Stimulated activated CD8-positive, alpha-beta memory T cell treated with anti-CD3 and anti-CD28 coated beads, Interleukin-7, amount 100 ng/mL, for 4 hours (primary cell): ENCODE data around the gene LGI2.
"Not testable (repeated sequence)": the region's sequence is repeated elsewhere in the genome, so short reads cannot be mapped to it uniquely, and the experiment has no call there.

Experiments
- DNase-seq, 2 donors: peaks; one replicate each; pipeline ENCODE4 v3.0.0-alpha.2; 2020; ENCODE audit warnings: low read depth in 2 of 2

The LGI2 gene

DNA sequence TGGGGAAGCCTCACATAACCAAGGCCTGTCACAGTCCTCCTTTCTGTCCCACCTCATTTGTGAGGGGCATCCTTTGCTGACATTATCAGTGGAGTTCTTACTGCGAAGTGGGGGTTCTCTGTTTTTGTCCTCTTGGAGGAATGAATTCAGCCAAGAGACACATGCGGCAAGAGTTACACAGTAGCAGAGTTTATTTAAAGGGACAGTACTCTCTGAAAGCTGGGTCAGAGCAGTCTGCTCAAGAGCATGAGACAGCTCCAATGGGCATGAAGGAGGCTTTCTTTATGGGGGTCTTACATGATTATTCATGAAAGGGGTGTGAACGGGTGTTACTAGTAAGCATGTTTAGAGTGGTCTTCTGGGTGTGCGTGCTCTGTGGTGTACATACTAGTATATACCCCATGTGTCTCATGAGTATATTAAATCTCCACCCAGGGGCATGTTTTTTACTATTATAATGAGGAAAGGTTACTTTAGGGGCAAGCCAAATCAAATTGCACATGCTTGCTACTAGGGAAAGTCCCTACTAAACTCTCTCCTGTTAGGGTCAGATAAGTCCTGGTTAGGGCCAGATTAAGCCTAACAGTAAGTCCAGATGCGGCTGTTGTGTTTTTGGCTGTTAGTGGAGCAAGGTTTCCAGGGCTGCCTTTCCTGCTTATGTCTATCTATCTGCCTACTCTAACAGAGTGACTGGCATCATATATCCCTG, 19.8 kb upstream of the LGI2 start:
- no peak for DNase-seq

DNA sequence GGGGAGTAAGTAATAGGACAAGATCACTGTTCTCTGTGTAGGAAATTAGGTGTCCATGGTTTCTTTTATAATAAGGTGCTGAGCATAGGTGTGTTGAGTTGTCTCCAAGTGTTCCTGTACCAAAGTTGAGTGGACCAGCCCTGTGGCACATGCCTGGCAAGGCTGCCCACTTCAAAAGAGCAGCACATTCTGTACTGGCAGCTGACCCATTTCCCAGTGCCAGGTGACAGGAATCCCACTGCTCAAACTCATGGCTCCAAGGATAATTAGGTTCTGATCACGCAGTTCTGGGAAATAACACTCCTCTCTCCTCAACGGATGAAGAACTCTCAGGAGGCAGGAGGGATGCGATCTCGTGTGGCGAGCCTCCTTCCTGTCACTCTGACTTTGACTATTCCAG, 12.8 kb upstream of the LGI2 start:
- no peak for DNase-seq

DNA sequence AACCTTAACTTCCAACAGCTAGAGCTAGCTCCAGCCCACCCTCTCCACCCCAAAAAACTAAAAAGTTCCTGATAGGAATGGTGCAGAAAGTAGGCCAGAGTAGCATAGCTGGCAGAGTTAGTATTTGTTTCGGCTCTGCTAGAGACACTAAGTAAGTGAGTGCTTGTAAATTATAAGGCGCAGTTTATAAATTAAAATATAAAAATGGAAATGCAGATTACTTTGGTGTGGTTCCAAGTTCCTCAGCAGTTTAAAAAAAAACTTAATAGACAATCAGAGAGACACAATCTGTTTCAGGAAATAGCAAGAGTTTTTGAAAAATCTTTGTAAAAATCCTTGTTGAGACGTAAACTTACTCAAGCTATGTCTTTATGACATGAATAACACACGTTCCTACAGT, 2.8 kb upstream of the LGI2 start:
- no peak for DNase-seq

DNA sequence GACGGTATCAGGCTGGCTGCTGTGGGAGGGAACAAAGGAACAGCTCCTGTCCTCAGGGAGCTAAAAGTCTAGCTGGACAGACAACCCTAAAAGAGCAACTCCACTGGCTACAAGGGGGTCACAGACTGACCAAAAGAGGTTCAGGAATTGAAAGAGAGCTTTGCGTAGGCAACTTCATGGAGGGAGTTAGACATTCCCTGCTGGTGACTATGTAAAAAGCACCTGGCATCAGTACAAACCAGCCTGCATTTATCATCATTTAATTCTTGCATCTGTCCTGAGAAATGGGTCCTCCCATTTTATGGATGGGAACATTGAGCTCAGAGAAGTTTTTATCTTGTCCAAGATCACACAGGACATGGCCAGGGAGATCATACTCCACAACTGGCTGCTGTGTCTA, 1.4 kb upstream of the LGI2 start:
- DNase-seq = no peak

DNA sequence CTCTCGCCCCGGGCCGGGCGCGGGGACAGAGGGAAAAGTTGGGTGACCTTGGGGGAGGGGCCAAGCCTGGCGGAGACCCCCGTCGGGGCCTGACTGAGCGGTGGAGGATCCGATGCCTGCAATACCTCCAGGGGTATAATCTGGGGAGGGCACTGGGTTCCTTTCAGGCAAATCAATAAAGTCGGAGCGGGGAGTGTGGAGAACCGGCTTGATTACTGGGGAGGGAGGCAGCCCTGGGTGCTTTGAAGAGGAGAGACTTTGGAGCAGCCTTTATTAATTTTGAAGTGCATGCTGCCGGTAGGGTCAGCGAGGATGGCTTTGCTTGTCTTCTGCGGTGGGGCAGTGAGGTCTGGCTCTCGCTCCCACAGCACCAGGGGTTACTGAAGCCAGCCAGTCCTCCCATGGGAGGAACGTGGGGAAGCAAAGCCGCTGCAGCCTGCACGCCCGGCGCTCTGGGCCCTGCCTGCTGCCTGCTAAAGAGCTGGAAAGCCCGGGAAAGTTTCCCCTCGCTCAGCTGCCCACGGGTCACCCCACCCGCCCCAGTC, 403 bp upstream of the LGI2 start:
- DNase-seq = no peak

DNA sequence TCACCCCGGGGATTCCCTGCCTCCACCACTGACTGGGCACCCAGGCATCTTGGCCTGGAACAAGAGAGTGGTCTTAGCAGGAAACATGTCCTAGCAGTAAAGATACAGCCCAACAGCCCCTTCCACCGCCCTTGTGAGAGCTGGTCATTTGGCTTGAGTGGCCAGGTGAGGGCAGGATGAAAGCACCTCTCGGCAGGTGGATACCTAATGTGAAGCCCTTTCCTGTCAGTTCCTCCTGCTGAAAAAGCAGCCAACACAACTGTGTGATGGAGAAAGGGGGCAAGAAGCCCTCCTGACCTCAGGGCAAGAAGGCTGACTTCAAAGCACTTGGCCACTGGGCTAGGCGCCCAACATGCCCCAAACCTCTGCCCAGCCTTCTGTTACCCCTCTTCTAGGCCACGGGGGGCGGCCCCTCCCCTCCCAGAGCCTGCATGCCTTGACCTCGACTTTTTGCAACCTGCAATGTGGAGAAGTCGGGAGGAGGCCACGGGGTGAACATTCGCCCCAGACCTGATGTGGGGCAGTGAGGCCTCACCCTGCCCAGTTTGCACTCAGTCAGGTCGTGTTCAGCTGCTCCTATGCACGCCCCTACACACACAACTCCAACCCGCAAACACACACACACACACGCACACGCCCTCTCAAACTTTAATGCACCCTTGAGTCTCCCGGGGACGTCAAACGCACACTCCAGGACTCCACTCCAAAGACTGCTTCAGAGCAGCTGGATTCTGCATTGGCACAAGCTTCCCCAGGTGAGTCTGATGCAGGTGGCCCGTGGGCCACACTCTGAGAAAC, 1.1 kb downstream of the LGI2 start:
- no peak for DNase-seq

DNA sequence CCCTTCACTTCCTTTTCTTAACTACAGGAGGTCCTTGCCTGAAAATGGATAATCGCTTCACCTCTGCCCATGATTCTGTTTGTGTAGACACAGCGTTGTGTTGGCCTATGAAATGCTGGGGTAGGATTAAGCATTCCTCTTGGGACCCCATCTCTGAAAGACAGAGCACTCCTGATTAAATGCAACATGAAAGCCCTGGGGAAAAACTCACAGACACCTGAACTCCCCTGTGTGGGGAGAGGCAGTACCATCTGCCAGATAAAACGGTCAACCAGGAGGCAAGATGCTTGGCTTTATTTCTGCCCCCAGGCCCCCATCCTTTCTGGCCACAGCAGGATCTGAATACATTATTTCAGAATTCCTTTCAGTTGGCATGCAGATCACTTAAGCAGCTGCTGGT, 1.9 kb downstream of the LGI2 start:
- no peak for DNase-seq

DNA sequence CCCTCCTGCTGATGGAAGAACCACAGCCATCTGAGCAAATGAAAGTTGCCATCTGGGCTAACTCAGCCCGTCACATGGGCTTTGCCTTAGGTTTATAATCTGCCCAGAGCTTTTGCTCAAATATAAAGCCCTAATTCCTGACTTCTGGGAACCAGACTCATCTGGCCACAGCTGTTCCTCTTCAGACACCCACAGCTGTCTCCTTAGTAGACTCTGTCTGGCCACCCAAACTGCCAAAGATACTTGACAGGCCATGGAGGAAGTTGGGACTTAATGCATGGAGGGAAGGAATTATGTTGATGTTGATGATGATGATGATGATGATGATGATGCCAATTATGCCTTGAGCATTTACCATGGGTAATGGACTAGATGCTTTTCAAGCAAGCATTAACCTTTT, 8.0 kb downstream of the LGI2 start:
- DNase-seq = no peak

DNA sequence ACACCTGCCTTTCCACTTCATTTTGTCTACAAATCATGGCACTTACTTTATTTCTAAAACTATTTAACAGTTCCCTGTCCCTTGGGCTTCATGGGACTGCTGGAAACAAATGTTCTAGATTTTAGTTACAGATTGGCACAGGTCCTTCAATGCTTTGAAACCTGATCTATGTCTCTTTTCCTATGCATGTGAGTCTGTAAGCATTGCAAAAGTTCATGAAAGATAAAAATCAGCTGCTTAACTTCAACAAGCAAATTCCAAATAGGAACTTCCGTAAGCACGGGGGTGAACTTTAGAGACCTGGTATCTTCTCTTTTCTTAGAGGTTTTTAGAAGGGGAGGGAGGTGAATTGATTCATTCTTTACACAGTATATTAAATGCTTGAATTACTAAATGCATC, 9.5 kb downstream of the LGI2 start:
- no peak for DNase-seq

DNA sequence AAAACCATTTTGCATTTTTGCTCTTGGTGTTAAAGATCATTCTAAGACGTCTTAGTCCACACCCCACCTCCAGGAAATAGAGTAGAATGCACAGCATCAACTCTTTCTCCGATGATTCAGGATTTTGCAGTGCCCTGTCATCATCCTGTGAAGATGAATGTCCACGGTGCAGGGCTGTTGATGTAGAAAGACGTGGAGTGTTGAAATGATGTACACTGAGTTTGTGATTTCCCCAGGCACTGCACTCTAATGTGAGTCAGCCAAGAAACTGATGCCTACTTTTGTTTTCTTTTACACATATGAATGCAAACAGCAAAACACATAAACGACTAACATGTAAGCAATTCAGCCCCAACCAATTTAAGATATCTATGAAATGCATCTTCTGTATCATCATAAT, 10.5 kb downstream of the LGI2 start:
- no peak for DNase-seq

DNA sequence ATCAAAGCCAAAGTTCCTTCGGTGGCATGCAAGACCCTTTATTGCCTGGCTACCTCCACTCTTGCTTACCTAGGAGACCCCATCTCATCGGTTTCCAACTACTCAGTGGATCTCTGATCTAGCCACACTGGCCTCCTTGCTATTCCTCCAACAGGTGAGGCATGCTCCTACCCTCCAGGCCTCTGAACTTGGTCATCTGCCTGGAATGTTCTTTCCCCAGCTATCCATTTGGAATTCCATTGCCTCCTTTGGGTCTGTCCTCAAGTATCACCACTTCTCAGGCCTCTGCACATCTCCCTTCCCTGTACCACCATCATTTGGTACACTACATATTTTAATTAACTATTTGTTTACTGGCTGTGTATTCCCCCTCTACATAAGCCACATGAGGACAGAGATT, 11.2 kb downstream of the LGI2 start:
- DNase-seq = no peak

DNA sequence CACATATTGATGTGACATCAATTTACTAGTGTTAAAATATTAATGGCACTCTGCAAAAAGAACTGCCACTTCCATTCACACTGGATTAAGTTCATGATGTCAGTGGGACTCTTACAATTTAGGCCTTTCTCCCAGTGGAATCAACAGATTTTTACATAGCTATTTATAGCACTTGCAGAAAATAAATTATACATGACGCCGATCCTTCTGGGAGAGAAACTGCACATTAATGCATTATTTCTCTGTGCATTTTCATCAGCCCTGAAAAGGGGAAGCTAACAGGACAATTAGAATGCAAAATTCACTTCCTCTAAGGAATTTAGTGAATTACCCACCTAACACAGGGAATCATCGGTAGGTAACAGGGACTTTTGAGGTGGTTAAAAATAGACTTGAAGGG, 15.7 kb downstream of the LGI2 start:
- no peak for DNase-seq

DNA sequence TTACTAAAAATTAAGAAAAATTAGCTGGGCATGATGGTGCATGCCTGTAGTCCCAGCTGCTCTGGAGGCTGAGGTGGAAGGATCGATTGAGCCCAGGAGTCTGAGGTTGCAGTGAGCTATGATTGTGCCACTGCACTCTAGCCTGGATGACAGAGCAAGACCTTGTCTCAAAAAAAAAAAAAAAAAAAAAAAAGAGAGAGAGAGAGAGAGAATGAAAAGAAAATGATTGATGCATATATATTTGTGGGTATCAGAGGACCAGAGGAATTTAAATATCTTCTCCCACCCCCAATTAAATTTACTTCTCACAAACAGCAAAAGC, 16.1 kb downstream of the LGI2 start:
- not testable (repeated sequence) for DNase-seq

DNA sequence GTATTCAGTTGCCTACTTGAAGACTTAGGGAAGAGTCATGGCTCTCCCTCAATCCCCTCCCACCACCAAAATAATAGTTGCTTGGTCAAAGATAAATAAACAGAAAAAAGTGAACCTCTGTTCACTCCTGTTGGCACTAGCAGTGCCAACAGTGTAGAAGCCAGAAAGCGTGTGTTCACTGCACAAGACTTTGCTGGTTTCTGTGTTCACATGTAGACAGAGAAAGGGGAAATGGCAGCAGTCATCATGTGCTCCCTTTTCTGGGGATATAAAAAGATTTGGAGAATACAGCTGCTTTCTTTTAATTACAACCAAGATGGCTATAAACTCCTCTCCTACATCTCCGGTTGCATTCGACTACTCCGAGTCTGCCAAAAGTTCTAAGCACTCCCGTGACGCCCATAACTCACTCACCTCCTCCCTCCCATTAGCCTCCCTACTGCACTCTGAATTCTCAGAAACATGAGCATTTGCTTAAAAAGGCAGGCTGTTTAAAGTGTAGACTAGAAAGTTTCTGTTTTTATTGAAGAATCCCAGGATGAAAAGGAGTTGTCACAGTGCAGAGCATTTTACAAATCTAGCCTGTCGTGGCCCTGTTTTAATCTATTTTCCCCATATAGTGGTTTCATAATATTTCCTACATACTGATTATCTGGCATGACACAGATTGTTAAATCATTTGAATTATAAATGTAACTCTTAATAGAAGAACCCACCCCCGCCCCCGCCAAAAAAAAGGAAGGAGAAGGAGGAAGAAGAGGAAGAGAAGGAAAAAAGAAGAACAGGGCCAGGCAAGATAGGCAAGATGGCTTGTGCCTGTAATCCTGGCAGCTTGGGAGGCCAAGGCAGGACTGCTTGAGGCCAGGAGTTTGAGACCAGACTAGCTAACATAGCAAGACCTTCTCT, 16.7 kb downstream of the LGI2 start:
- DNase-seq = no peak

DNA sequence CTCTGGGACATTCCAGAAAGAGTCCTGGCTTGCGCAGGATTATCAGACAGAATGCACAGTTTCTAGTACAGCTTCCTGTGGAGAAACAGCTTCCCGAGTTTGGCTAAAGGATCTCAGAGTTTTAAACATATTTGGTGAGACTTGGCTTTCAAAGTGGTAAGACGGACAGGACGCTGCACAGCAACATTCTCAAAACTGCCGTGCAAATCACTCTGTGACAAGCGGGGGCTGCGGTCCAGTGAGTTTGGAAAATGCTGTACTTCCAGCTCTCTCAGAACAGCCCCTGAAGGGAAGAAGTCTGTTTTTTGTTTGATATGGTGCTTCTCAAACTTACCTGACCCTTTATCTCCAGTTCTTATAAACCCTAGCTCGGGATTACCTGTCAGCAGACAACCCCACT, 18.1 kb downstream of the LGI2 start:
- DNase-seq = no peak

DNA sequence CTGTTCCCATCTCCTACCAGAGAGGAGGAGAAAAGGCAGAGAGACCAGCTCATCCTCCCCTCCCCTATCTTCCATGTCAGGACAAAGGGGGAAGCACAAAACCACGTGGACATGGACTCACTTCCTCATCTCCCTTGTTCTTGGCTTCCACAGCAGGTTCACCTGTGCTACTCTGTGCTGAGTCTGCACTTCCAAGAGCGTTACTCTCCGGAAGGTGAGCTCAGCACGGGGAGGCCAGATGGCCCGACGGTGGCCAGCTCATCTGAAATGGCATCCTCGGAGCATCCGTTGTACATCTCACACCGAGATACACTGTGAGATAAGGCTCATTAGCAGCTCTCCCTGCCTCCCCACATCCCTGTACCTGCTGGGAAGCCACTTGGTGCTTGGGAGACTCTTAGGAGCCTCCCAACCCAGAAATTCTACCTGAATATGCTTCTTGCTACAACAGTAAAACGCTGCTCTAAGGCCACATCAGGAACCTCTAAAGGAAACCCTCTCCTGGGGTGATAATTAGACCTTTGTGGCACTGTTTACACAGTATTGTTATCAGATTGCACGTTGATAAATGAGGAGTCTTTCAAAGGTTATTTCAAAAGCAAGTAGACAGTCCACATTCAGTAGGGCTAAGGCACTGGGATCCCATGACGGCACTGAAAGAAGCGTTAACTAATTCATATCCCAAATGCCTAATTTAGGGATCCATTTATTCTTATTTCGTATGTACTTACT, 19.4 kb downstream of the LGI2 start:
- DNase-seq = no peak

DNA sequence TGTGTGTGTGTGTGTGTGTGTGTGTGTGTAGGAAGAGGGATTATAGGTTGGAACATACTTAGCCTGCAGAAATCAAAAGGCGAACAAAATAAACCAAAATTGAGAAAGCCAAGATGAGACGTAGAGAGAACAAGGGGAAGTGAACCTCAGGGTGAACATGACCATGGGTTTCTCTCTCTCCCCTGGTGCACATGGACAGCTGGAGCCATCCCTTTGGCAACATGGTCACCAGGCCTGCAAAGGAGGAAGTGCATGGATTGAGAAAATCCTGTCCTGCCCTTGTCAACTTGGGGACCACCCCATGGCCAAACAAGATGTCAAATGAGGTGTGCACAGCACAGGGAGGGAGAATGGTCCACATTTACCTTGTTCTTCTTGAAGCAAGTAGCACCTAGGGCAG, 23.1 kb downstream of the LGI2 start:
- no peak for DNase-seq

DNA sequence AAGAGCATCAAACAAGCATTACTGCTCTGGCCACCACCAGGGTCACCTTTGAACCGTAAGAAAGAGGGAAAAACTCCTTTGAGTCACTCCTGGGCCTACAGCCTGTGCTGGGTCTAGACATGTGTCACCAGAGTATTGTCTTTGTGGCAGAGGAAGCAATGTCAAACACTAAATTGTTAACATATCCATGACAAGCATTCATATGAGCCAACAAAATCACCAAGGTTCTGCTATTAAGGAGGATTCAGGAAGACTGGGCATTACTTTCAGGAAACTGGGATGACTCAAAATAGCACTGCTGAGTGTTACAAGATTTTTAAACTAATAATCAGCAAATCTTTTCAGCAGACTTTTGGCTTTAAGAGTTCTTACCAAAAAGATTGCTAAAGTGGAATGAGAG, 28.1 kb downstream of the LGI2 start:
- no peak for DNase-seq

DNA sequence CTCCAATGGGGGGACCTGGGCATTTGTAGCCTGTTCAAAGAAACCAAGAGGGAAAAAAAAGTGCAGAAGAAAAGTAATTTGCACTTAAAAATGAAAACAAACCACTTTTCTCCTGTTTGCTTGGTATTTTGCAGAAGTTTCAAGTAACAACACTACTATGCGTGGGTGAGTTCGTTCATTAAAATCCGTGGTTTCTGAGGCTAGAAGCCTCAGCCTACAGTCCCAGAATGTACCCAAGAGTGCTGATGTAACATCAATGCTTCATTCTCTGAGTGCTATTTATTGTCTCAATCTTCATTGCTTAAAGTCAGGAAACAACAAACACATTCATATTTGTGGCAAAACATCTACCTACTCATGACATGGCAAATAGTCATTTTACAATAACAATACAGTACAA, 29.2 kb downstream of the LGI2 start:
- DNase-seq = no peak

DNA sequence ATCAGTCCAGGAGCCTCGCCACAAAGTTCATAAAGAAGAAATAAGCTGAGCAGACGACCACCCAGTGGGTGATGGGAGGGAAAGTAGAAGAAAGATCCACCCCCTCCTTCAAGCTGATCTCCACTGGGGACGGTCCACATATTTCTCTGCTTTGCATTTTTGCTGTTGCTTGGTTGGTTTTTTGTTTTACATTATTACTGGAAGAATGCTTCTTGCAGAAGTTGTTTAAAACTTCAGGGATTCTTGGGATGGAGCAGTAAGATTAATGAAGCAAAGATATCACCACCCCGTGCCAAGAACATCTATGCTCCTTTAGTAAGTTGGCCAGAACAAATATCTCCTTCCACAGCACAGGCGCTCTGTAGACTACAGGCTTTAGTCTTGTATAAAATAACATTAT, 30.1 kb downstream of the LGI2 start:
- no peak for DNase-seq

DNA sequence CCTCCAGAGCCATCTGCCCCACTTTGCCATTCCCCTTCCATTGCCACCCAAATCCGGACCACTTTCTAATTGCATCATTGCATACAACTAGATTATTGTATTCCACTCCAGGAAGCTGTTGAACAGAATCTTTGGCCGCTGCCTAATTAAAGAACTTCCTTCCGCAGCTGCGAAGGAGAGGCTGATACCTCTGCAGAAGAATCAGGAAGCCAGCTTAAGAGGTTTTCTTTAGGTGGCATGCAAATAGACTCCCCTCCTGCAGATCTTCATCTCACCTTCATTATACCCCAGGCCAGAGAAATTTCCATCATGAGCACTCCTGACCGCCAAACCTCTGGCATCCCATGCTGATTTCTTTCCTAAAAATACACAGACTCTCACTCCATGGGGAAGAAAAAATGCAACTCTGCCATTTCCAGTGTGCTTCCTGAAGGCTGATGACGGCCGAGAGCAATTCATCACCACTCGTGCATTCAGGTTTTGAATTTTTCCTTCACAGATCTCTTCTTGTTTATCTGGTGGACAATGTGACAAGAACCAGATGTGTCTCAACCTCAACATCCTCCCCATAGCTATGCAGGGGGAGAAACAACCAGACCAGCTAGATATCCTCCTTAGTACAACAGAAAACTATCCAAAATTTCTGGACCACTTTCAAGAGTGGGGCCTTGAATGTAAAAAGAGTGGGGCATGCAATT, 31.2 kb downstream of the LGI2 start:
- DNase-seq = no peak
